HG03354 (cell line): ENCODE results near the gene SPPL2C.
"Not testable (repeated sequence)": the region's sequence is repeated elsewhere in the genome, so short reads cannot be mapped to it uniquely, and the experiment has no call there.

Experiments
- ATAC-seq: cut with Tn5 transposase; IDR thresholded peaks from one replicate; pipeline ENCODE4 v1.9.1; 2021; ENCODE audit warnings: mild to moderate bottlenecking; ENCODE audit not compliant: unreplicated experiment, poor library complexity, severe bottlenecking

Gene SPPL2C

DNA sequence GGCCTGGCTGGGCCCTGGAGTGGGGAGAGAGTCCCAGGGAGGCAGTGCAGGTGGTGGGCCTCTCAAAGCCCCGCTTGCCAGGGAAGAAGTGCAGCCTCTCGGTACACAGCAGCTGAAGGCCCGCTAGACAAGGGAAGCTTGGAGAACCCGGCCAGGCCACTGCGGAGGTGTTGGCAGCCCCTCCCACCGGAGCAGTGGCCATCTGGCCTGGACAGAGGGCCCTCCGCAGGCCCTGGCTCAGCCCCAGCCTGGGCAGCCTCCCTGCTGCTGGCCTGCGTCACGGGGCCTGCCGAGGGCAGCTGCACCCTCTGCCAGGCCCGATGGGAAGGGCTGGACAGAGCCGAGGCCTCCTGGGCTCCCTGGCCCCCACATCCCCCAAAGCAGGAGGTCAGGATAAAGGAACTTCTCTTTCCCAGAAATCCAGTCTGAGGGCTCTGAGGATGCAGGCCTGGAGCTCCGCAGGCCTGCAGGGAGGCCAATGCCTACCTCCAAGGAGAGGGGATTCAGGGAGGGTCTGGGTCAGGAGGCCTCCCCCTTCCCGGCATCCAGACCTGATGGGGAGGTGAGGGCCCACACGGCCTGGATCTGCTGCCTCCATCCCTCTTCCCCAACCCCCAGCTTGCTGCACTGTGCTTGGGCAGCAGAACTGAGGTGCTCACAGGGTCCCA lies 4.3 kb downstream of the SPPL2C start:
- ATAC-seq: no peak

DNA sequence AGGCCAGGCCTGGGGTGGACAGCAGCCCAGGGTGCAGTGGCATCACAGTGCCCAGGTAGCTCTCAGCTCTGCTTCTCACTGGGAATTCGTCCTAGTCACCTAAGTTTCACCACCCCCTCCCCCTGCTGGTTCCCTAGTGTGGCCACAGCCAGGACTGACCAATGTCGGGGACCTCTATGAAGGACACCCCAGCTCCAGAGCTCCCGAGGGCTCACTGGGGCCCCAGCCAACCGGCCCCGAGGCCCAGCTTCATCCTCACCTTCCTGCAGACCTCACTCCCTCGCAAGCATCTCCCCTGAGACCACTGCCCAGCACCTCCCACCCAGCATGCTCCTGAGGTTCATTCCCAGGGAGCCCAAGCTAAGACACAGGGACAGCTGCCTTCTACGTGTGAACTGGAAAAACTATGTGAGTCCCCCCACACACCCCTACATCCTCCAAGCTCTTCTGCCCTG lies 4.9 kb downstream of the SPPL2C start:
- ATAC-seq: no peak

DNA sequence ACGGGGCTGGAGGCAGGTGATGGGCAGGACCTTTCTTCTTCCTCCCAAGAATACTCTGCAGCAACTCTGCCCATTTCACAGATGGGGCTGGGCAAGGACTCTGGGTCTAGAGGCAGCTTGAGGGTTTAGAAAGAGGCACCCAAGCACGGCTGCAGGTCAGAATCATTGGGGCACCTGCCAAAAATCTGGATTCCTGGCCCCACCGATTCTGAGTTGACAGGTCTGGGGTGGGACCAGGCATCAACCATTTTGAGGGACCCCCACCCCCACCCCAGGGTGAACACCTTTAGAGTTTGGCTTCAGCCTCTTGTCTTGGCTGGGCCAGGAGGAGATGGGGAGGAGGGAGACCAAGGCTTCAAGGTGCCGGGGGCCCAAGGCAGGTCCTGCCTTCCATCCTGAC lies 5.3 kb downstream of the SPPL2C start:
- no peak for ATAC-seq

GRCh38 chr17:45850468-45850867 lies 5.8 kb downstream of the SPPL2C start:
- ATAC-seq: no peak

DNA sequence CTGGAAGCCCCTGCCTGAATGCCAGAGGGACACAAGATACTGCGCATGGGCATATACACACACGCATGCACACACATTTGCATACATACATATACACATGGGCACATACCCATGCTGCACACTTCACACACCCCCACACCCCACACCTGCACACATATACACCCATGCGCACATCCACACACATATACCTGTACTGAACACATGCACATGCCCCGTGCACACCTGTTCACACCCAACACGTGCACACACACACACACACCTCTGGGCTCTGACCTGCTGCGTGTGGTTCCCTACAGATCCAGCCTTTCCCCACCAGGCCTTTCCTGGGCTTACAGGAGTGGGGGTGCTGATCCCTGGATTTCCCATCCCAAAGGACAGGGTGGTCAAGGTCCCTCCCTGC lies 6.3 kb downstream of the SPPL2C start:
- ATAC-seq: no peak

DNA sequence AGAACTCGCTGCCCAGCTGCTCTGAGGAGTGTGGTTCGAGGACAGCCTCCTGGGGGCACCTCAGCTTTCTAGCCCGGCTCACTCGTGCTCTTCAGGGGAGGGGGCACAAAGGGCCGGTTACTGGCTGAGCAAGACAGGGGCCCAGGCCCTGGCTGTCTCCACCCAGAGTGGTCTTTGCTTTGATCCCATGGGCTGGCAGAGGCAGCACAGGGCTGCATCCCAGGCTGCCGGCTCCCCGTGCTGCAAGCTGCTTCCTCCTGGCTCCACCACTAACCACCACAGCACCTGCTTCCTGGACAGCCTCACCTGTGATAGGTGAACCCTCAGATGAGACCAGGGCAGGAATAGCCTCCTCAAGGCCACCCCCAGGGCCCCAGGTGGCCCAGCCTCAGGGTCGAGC lies 6.8 kb downstream of the SPPL2C start:
- no peak for ATAC-seq

DNA sequence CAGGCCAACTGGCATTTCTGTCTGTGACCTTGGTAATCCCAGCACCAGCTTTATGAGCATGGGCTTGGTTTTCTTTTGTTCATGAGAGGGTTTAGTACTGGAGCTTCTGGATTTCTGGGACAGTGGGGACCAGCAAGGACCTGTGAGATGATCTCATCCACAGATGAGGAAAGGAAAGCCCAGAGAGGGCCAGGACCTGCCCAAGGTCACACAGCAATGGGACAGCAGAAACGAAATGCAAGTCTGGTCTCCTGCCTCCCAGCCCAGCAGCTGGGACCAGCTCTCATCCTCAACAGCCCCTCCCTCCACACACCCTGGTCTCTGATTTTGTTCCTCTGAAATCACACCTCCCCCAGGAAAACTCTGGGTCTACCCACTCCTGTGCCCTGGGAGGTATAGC lies 7.2 kb downstream of the SPPL2C start:
- no peak for ATAC-seq

DNA sequence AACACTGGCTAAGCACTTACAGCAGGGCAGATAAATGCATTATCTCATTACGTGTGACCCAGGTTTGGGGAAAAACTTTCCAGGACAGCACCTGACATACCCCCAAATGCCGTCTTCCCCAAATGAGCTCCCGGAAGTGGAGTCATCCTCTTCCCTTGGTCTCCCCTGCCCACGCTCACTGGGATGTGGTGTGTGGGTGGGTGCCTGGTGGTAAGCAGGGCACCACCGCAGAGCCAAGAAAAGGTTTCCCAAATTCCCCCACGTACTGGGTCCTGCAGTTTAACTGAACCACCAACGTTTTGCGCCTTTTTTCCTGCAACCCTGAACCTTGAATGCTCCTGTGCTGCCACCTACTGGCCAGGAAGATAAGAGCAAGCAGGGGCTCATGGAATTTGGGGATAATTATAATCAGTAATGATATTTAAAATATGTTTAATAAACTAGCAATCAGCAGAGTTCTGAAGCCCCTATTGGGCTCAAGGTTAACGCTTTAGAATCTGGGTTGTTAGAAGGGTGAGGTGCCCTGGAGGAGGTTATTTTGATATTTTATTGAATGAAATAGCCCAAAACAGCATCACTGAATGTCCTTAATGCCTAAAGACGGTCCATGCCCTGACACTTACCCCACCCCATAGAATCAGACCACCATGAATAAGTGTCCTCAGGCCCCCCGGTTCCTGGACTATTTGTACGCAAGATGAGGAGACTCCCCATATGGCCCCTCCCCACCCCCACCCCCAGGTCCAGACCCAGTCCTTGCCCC lies 8.0 kb downstream of the SPPL2C start:
- ATAC-seq: no peak

- no peak for ATAC-seq
These were observed 9.5 kb downstream of the SPPL2C start for GRCh38 chr17:45854209-45854608.

- ATAC-seq: no peak
These were observed 11.1 kb downstream of the SPPL2C start for GRCh38 chr17:45855691-45856336.

DNA sequence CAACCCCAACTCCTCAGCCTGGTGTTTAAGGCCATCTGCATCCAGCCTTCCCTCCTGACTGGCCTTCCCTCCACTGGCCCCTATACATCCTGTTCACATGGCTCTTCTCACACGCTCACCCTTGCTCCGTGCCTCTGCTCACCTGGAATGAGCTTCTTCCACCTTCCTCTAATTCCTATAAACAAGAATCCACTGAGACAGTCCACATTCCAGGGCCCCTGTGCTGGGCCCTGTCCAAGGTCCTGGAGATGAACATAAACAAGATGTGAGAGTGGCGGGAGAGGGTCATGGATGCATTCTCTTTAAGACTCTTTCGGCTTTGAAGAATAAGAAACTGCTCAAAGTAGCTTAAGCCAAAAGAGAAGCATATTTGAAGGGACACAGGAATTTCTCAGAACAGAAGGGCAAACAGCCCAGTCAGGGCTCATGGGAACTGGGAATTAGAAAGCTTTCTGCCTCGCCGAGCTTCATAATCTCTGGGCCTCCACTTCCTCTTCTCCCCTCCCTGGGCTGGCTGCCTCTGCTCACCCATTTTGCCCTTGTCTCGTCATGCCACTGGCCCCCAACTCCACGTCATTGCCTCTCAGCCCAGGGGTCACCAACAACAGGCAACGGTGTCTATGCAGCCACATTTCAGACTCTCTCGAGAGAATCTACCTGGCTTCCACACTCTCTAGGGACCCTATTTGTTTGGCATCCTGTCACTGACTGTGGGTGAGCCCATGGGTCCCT lies 13.5 kb downstream of the SPPL2C start:
- ATAC-seq: no peak

GRCh38 chr17:45861165-45861564 lies 16.5 kb downstream of the SPPL2C start:
- no peak for ATAC-seq

DNA sequence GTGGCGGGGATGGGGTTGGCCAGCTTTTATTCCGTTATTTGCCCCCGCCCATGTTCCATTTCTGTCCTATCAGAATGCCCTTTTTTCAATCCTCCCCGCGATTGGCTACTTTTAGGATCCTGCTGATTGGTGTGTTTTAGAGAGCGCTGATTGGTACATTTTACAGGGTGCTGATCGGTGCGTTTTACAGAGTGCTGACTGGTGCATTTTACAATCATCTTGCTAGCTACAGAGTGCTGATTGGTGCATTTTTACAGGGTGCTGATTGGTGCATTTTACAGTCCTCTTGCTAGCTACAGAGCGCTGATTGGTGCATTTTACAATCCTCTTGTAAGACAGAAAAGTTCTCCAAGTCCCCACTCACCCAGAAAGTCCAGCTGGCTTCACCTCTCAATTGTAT lies 17.4 kb downstream of the SPPL2C start:
- ATAC-seq: not testable (repeated sequence)

DNA sequence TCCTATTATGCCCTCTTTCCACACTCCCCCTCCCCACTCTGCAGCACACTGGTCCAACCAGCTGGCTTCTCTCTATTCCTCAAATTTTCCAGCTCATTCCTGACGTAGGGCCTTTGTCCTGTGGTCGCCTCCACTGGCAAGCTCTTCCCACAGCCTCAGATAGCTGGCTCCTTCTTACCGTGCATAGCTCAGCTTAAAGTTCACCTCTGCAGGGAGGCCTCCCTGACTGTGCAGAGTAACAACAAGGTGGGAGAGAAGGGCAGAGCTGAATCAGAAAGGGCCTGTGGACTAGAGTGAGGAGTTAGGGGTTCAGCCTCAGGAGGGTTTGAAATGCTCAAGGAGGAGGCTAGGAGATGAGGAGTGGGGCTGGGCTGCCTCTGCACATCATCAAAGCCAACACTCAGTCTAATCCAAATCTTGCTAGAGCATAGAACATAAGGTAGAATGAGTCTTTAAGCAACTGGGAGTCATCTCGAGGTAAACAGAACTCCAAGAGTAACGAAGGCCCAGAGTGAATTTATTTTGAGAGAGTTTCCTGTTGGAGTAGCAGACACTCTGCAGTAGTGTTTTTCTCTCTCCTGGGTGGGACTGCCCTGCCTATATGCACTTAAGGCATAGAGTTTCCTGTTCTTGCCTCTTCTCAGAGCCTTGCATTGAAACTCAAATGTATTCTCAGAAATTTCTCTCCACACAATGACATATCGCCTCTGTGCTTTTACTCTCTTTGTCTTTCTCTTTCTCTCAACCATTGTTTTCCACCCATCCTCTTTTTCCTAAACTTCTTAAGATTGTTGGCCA lies 19.4 kb downstream of the SPPL2C start:
- no peak for ATAC-seq

DNA sequence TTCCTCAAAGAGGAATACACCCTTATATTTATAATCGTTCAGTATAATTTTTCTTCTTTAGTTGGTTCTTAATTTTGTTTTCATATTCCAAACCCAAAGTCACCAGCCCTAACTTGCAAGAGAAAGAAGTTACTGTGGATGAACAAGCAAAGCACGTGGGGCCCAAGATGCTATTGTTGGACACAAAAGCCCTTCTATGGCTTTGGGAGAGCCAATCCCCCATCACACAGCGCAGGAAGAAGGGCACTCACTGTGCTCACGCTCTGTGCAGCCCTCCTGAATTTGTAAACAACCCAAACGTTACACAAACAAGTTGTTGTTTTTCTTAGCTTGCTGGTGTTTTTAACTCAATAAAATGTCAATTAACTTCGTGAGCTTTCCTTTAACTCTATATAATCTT lies 22.5 kb downstream of the SPPL2C start:
- ATAC-seq: no peak

DNA sequence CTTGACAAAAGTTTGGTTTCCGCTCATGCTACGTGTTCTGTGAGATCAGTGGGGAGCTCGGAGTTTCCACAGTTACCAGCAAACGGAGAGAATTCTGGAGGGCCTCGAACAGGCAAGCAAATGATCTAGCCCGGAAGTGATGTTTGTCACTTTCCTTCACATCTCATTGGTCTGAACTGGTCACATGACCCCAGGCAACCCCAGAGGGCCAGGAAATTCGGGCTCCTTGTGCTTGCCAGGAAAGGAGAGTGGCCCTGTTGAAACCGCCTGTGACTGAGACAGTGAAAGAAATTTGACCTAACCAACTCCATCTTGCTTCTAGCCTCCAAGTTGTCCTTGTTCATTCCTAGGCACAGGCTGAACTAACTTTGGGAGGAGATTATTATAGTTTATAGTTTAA lies 23.0 kb downstream of the SPPL2C start:
- ATAC-seq: no peak

DNA sequence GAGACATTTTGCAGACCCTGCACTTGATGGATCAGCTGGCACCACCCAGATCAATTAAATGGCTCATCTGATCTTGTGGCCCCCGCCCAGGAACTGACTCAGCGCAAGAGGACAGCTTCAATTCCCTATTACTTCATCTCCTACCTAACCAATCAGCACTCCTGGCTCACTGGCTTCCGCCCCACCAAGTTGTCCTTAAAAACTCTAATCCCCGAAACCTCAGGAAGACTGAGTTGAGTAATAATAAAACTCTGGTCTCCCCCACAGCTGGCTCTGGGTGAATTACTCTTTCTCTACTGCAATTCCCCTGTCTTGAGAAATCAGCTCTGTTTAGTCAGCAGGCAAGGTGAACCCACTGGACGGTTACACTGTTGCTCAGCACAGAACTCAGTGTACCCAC lies 23.6 kb downstream of the SPPL2C start:
- no peak for ATAC-seq

GRCh38 chr17:45869676-45870341 lies 25.1 kb downstream of the SPPL2C start:
- ATAC-seq: no peak

- no peak for ATAC-seq
These were observed 25.8 kb downstream of the SPPL2C start for GRCh38 chr17:45870342-45870974.
